Esophagus squamous epithelium (tissue), 5 donors: ENCODE data around the gene GRB14. TPM values are rescaled to one million over a fixed set of nuclear protein-coding genes. Genes with fewer than 3 reads are reported as not detected.

Experiments
- DNase-seq: peaks from one replicate; lab custom pipeline; 2025; lab: John Stamatoyannopoulos, UW
- H3K27ac ChIP-seq, 4 donors: fragments of 200-600 bp; sonication (generic); one replicate each; pipeline ENCODE4 v1.5.1; 2016 to 2019; ENCODE audit warnings: mild to moderate bottlenecking in 1 of 4
- H3K27me3 ChIP-seq, 4 donors: fragments of 200-600 bp; sonication (generic); 1 replicate in 3 of 4; 2 replicates in 1 of 4; pipeline versions ENCODE4 v1.5.1 to v1.6.0; 2017 to 2021; ENCODE audit warnings: antibody characterized with exemption in 1 of 4
- H3K36me3 ChIP-seq, 3 donors: fragments of 200-600 bp; sonication (generic); one replicate each; pipeline ENCODE4 v1.5.1; 2016 to 2019
- H3K4me1 ChIP-seq, 3 donors: fragments of 200-600 bp; sonication (generic); one replicate each; pipeline ENCODE4 v1.5.1; 2017 to 2019
- H3K4me3 ChIP-seq, 4 donors: fragments of 200-600 bp; sonication (generic); 1 replicate in 3 of 4; 2 replicates in 1 of 4; pipeline ENCODE4 v1.5.1; 2016 to 2019; ENCODE audit warnings: mild to moderate bottlenecking in 2 of 4, moderate library complexity in 1 of 4
- H3K9me3 ChIP-seq, 3 donors: fragments of 200-600 bp; sonication (generic); one replicate each; pipeline ENCODE4 v1.5.1; 2016 to 2019
- POLR2A ChIP-seq, 4 donors: fragments of 450-650 bp; IDR thresholded peaks; one replicate each; pipeline ENCODE4 v1.6.1; 2017; ENCODE audit warnings: antibody characterized with exemption in 4 of 4, mild to moderate bottlenecking in 4 of 4, moderate library complexity in 3 of 4
- WGBS, 2 donors: methylation state at CpG; one replicate each; pipeline ENCODE4 v1.1.5; 2018; 5-methylcytosine and 5-hydroxymethylcytosine counted together
- intact Hi-C: fragments of 100-400 bp; cut with DNase I; formaldehyde crosslinking; loops from one replicate; pipeline ENCODE4 v1.15.0; 2022
- total RNA-seq, 4 donors: library from RNA; depleted of rRNA; stranded (reverse); fragments of >200 nt; gene quantifications; one replicate each; pipeline ENCODE4 v1.1.0, GENCODE V29; 2016
- TF ChIP-seq, protein P1 (sequence below), 6 experiments: fragments of 450-650 bp in 4 of 6; fragments of 200-600 bp in 2 of 6; sonication (generic) in 2 of 6; IDR thresholded peaks; one replicate each; pipeline ENCODE4 v1.5.1; 2016 to 2019; ENCODE audit warnings: antibody characterized with exemption in 6 of 6, mild to moderate bottlenecking in 4 of 6, moderate library complexity in 4 of 6
- donor health status: DM: yes; HTN: yes; CAD: no.

GRB14 gene
- total RNA-seq, 4 donors from 2014 or later = 0.31 to 2.5 (median 1.2) TPM; not detected in 1

GRCh38 chr2:164568317-164568716, 53.0 kb downstream of the GRB14 start:
- intact Hi-C loops = loop anchor here (10.0 kb wide), 1 partner anchor 146 kb away; no protein-coding TSS in a partner anchor
- H3K36me3 ChIP-seq = no peaks in the 10 kb centered on the region
- 70 to 75% methylated on average over 5 of the region's 5 CpGs for WGBS, 2 donors

GRCh38 chr2:164567335-164567989, 53.8 kb downstream of the GRB14 start:
- no peak for DNase-seq
- Histone ChIP-seq H3K36me3 (no peaks in the 10 kb centered on the region), H3K27ac (no peak overlapping the region), H3K27me3 (no peaks in the 10 kb centered on the region), H3K4me3 (no peak overlapping the region), H3K9me3 (no peaks in the 10 kb centered on the region), H3K4me1 (no peaks in the 10 kb centered on the region)
- intact Hi-C loops = loop anchor here (10.0 kb wide), 1 partner anchor 147 kb away; no protein-coding TSS in a partner anchor
- TF ChIP-seq, protein P1, sequence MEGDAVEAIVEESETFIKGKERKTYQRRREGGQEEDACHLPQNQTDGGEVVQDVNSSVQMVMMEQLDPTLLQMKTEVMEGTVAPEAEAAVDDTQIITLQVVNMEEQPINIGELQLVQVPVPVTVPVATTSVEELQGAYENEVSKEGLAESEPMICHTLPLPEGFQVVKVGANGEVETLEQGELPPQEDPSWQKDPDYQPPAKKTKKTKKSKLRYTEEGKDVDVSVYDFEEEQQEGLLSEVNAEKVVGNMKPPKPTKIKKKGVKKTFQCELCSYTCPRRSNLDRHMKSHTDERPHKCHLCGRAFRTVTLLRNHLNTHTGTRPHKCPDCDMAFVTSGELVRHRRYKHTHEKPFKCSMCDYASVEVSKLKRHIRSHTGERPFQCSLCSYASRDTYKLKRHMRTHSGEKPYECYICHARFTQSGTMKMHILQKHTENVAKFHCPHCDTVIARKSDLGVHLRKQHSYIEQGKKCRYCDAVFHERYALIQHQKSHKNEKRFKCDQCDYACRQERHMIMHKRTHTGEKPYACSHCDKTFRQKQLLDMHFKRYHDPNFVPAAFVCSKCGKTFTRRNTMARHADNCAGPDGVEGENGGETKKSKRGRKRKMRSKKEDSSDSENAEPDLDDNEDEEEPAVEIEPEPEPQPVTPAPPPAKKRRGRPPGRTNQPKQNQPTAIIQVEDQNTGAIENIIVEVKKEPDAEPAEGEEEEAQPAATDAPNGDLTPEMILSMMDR (IDR thresholded peaks at IDR 0.05) = no peak
- TF ChIP-seq POLR2A (IDR thresholded peaks at IDR 0.05) = no peak
- WGBS, 2 donors = 66 to 74% methylated on average over 3 of the region's 3 CpGs

More at GRCh38 chr2:164568317-164568716, 53.0 kb downstream of the GRB14 start:
- Histone ChIP-seq H3K4me1 (no peaks in the 10 kb centered on the region), H3K27ac (no peak overlapping the region), H3K27me3 (no peaks in the 10 kb centered on the region), H3K4me3 (no peak overlapping the region), H3K9me3 (no peaks in the 10 kb centered on the region)
- no peak for DNase-seq
- TF ChIP-seq, protein P1 (IDR thresholded peaks at IDR 0.05) = no peak
- no peak for TF ChIP-seq POLR2A (IDR thresholded peaks at IDR 0.05)

- WGBS, 2 donors = 69 to 87% methylated on average over 4 of the region's 4 CpGs
Measured at GRCh38 chr2:164565359-164565758, 55.9 kb downstream of the GRB14 start.

DNA sequence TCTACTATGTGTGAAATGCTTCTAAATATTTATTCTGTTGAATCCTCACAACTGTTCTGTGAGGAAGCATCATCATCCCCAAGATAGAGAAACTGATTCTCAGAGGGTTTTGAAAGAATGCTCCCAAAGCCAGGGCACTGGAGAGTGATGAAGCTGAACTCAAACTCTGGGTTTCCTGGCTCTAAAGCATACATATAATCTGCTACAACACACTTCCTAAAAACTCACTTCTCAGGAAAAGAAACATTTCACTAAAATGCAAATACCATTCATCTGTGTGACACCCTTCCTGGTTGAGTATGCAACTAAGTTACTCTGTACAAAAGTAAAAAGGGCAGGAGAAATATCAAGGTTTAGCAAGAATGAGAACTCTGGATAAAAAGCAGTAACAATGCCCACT, 58.6 kb downstream of the GRB14 start:
- DNase-seq = no peak
- no peaks in the 10 kb centered on the region for H3K27me3 ChIP-seq
- intact Hi-C loops = loop anchor here (10.0 kb wide), 1 partner anchor 152 kb away; no protein-coding TSS in a partner anchor
- no peak for TF ChIP-seq POLR2A (IDR thresholded peaks at IDR 0.05)
- TF ChIP-seq, protein P1 (IDR thresholded peaks at IDR 0.05) = no peak
- no peak overlapping the region for H3K27ac ChIP-seq
- no peaks in the 10 kb centered on the region for H3K36me3 ChIP-seq
- H3K9me3 ChIP-seq = no peaks in the 10 kb centered on the region
- no peak overlapping the region for H3K4me3 ChIP-seq
- H3K4me1 ChIP-seq = peaks cover 0 to 10% (median 0%) of the 10 kb centered on the region in 3 donors

More at GRCh38 chr2:164565359-164565758, 55.9 kb downstream of the GRB14 start:
- TF ChIP-seq POLR2A (IDR thresholded peaks at IDR 0.05) = no peak
- TF ChIP-seq, protein P1 (IDR thresholded peaks at IDR 0.05) = no peak
- no peaks in the 10 kb centered on the region for H3K9me3 ChIP-seq
- intact Hi-C loops = loop anchor here (10.0 kb wide), 1 partner anchor 149 kb away; no protein-coding TSS in a partner anchor
- no peak overlapping the region for H3K4me3 ChIP-seq
- H3K27me3 ChIP-seq = no peaks in the 10 kb centered on the region
- H3K27ac ChIP-seq = no peak overlapping the region
- no peak for DNase-seq
- H3K4me1 ChIP-seq = peaks cover 0 to 10% (median 0%) of the 10 kb centered on the region in 3 donors
- no peaks in the 10 kb centered on the region for H3K36me3 ChIP-seq

- Histone ChIP-seq H3K27ac (no peak overlapping the region), H3K4me1 (peaks cover 0 to 10% (median 0%) of the 10 kb centered on the region in 3 donors), H3K36me3 (no peaks in the 10 kb centered on the region), H3K27me3 (no peaks in the 10 kb centered on the region), H3K4me3 (no peak overlapping the region), H3K9me3 (no peaks in the 10 kb centered on the region)
- TF ChIP-seq POLR2A (IDR thresholded peaks at IDR 0.05) = no peak
- TF ChIP-seq, protein P1 (IDR thresholded peaks at IDR 0.05) = no peak
- 71 to 80% methylated on average over 4 of the region's 4 CpGs for WGBS, 2 donors
- intact Hi-C loops = loop anchor here (10.0 kb wide), 1 partner anchor 153 kb away; no protein-coding TSS in a partner anchor
- no peak for DNase-seq
Measured at GRCh38 chr2:164561991-164562390, 59.3 kb downstream of the GRB14 start.
